HG02759 (cell line): ENCODE measurements around the gene PPP1R1A.

Experiments
- ATAC-seq: cut with Tn5 transposase; IDR thresholded peaks from one replicate; pipeline ENCODE4 v1.9.1; 2021; ENCODE audit warnings: mild to moderate bottlenecking, moderate library complexity; ENCODE audit not compliant: unreplicated experiment

The PPP1R1A gene

GRCh38 chr12:54588110-54588889 lies at the start of gene PPP1R1A:
TSS of gene PPP1R1A (minus strand) at chr12:54588659. CDS start at chr12:54588488, 171 bp downstream.
- no peak for ATAC-seq

- no peak for ATAC-seq
Observed at GRCh38 chr12:54634795-54635194, 46.3 kb upstream of the PPP1R1A start, which contains the start of gene LACRT. TSS of gene LACRT (minus strand) at chr12:54634895. CDS start at chr12:54634841, 54 bp downstream.

GRCh38 chr12:54631988-54632728 lies 43.7 kb upstream of the PPP1R1A start:
- no peak for ATAC-seq

GRCh38 chr12:54631551-54631950 lies 43.1 kb upstream of the PPP1R1A start:
- ATAC-seq: no peak

- ATAC-seq: no peak
Observed at GRCh38 chr12:54629925-54630324, 41.5 kb upstream of the PPP1R1A start.

GRCh38 chr12:54628186-54628846 lies 39.9 kb upstream of the PPP1R1A start:
- no peak for ATAC-seq

- ATAC-seq: no peak
Observed at GRCh38 chr12:54627304-54627703, 38.8 kb upstream of the PPP1R1A start.

GRCh38 chr12:54625598-54625997 lies 37.1 kb upstream of the PPP1R1A start:
- no peak for ATAC-seq

- ATAC-seq: no peak
Observed at GRCh38 chr12:54624315-54625279, 36.1 kb upstream of the PPP1R1A start.

GRCh38 chr12:54622463-54623183 lies 34.2 kb upstream of the PPP1R1A start:
- no peak for ATAC-seq

- ATAC-seq: no peak
Observed at GRCh38 chr12:54616933-54617680, 28.6 kb upstream of the PPP1R1A start.

GRCh38 chr12:54612225-54612750 lies 23.8 kb upstream of the PPP1R1A start:
- ATAC-seq: no peak

GRCh38 chr12:54611715-54612149 lies 23.3 kb upstream of the PPP1R1A start:
- ATAC-seq: no peak

GRCh38 chr12:54608769-54609168 lies 20.3 kb upstream of the PPP1R1A start:
- ATAC-seq: no peak

GRCh38 chr12:54608156-54608555 lies 19.7 kb upstream of the PPP1R1A start:
- no peak for ATAC-seq

GRCh38 chr12:54606556-54606955 lies 18.1 kb upstream of the PPP1R1A start:
- ATAC-seq: no peak

- no peak for ATAC-seq
Observed at GRCh38 chr12:54605138-54605970, 16.9 kb upstream of the PPP1R1A start.

GRCh38 chr12:54604436-54604835 lies 16.0 kb upstream of the PPP1R1A start:
- ATAC-seq: no peak
